Right lobe of liver (tissue), 4 donors: ENCODE results near the gene C10orf105.

Experiments
- POLR2A ChIP-seq: fragments of 450-650 bp; IDR thresholded peaks from one replicate; pipeline ENCODE4 v1.6.1; 2017; ENCODE audit warnings: antibody characterized with exemption, mild to moderate bottlenecking
- TF ChIP-seq, protein P1 (sequence below), 4 donors: fragments of 200-600 bp in 3 of 4; fragments of 450-650 bp in 1 of 4; IDR thresholded peaks; one replicate each; pipeline versions ENCODE4 v1.5.1 to v1.8.0; 2016 to 2022; ENCODE audit warnings: antibody characterized with exemption in 4 of 4, mild to moderate bottlenecking in 2 of 4
- donor health status: DM: no; HTN: no; CAD: no.
- donor health status: DM: no; HTN: no; CAD: no.
- donor health status: DM: no; HTN: yes; CAD: no.

DNA sequence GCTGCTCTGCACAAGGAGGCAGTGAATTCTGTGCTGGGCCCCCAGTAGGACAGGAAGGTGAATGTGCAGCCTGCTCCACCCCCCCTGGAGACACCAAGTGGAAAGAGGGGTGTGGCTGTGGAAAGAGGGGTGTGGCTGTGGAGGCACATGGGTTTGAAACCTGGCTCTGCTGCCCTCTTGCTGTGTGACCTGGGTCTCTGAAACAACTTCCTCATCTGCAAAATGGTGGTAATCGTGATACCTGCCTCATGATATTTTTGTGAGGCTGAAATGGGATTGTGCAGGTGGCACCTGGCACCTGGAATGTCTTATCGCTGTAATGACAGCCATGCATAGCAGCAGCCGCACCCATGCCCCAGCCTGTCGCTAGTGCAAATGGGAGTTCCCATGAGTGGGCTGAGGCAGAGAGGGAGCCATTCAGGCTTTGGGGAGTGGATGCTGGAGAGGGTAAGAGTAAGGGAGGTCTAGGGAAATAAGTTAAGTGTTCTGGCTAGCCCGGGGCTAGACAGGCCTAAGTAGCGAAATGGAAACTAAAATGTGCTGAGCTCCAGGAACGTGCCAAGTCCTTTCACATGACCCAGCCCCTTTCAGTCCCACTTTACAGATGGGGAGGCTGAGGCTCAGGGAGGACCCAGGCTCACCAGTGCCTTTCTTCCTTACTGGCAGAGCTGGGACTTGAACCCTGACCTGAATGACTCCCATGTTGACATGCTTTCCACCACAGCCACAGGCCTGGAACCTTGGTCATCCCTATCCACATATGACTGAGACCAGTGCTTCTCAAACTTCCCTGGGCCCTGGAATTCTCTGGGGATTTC, 35.0 kb downstream of the C10orf105 start:
- no peak for TF ChIP-seq POLR2A
- TF ChIP-seq, protein P1, sequence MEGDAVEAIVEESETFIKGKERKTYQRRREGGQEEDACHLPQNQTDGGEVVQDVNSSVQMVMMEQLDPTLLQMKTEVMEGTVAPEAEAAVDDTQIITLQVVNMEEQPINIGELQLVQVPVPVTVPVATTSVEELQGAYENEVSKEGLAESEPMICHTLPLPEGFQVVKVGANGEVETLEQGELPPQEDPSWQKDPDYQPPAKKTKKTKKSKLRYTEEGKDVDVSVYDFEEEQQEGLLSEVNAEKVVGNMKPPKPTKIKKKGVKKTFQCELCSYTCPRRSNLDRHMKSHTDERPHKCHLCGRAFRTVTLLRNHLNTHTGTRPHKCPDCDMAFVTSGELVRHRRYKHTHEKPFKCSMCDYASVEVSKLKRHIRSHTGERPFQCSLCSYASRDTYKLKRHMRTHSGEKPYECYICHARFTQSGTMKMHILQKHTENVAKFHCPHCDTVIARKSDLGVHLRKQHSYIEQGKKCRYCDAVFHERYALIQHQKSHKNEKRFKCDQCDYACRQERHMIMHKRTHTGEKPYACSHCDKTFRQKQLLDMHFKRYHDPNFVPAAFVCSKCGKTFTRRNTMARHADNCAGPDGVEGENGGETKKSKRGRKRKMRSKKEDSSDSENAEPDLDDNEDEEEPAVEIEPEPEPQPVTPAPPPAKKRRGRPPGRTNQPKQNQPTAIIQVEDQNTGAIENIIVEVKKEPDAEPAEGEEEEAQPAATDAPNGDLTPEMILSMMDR (IDR thresholded peaks at IDR 0.05), result no peak
